ENCODE results near the gene PIEZO2.

The PIEZO2 gene

GRCh38 chr18:11054497-11054896 is 94.9 kb downstream of the PIEZO2 start:
- H3K27me3 ChIP-seq (ENCODE audit: control insufficient read depth, insufficient read depth, low read length): no peaks in the 10 kb centered on the region
- no peak overlapping the region for H3K9ac ChIP-seq (ENCODE audit: low read length)
- H3K27ac ChIP-seq (ENCODE audit: low read length): no peak overlapping the region
- no peaks in the 10 kb centered on the region for H3K9me3 ChIP-seq (ENCODE audit: control insufficient read depth, low read depth, low read length)
- H3K4me1 ChIP-seq (ENCODE audit: control insufficient read depth, low read depth, low read length): no peaks in the 10 kb centered on the region
- H3K36me3 ChIP-seq (ENCODE audit: control insufficient read depth, low read depth, low read length): no peaks in the 10 kb centered on the region
- no peak overlapping the region for H3K4me3 ChIP-seq (ENCODE audit: low read length)

GRCh38 chr18:11053293-11053692 is 96.1 kb downstream of the PIEZO2 start:
- Histone ChIP-seq H3K4me1 (ENCODE audit: control insufficient read depth, low read depth, low read length) (no peaks in the 10 kb centered on the region), H3K9me3 (ENCODE audit: control insufficient read depth, low read depth, low read length) (no peaks in the 10 kb centered on the region), H3K27ac (ENCODE audit: low read length) (no peak overlapping the region), H3K9ac (ENCODE audit: low read length) (no peak overlapping the region), H3K27me3 (ENCODE audit: control insufficient read depth, insufficient read depth, low read length) (no peaks in the 10 kb centered on the region), H3K4me3 (ENCODE audit: low read length) (no peak overlapping the region), H3K36me3 (ENCODE audit: control insufficient read depth, low read depth, low read length) (no peaks in the 10 kb centered on the region)

GRCh38 chr18:11052800-11053199 is 96.6 kb downstream of the PIEZO2 start:
- Histone ChIP-seq H3K9me3 (ENCODE audit: control insufficient read depth, low read depth, low read length) (no peaks in the 10 kb centered on the region), H3K36me3 (ENCODE audit: control insufficient read depth, low read depth, low read length) (no peaks in the 10 kb centered on the region), H3K4me3 (ENCODE audit: low read length) (no peak overlapping the region), H3K9ac (ENCODE audit: low read length) (no peak overlapping the region), H3K27me3 (ENCODE audit: control insufficient read depth, insufficient read depth, low read length) (no peaks in the 10 kb centered on the region), H3K4me1 (ENCODE audit: control insufficient read depth, low read depth, low read length) (no peaks in the 10 kb centered on the region), H3K27ac (ENCODE audit: low read length) (no peak overlapping the region)

- H3K9ac ChIP-seq (ENCODE audit: low read length): no peak overlapping the region
- H3K4me1 ChIP-seq (ENCODE audit: control insufficient read depth, low read depth, low read length): no peaks in the 10 kb centered on the region
- H3K27ac ChIP-seq (ENCODE audit: low read length): no peak overlapping the region
- H3K36me3 ChIP-seq (ENCODE audit: control insufficient read depth, low read depth, low read length): no peaks in the 10 kb centered on the region
- H3K4me3 ChIP-seq (ENCODE audit: low read length): no peak overlapping the region
- H3K9me3 ChIP-seq (ENCODE audit: control insufficient read depth, low read depth, low read length): no peaks in the 10 kb centered on the region
- H3K27me3 ChIP-seq (ENCODE audit: control insufficient read depth, insufficient read depth, low read length): no peaks in the 10 kb centered on the region
Observed at GRCh38 chr18:11051462-11051861, 97.9 kb downstream of the PIEZO2 start.

- no peak overlapping the region for H3K27ac ChIP-seq (ENCODE audit: low read length)
- H3K9me3 ChIP-seq (ENCODE audit: control insufficient read depth, low read depth, low read length): no peaks in the 10 kb centered on the region
- no peak overlapping the region for H3K4me3 ChIP-seq (ENCODE audit: low read length)
- H3K36me3 ChIP-seq (ENCODE audit: control insufficient read depth, low read depth, low read length): no peaks in the 10 kb centered on the region
- H3K9ac ChIP-seq (ENCODE audit: low read length): no peak overlapping the region
- H3K27me3 ChIP-seq (ENCODE audit: control insufficient read depth, insufficient read depth, low read length): no peaks in the 10 kb centered on the region
- no peaks in the 10 kb centered on the region for H3K4me1 ChIP-seq (ENCODE audit: control insufficient read depth, low read depth, low read length)
Observed at GRCh38 chr18:11050966-11051365, 98.4 kb downstream of the PIEZO2 start.

GRCh38 chr18:11047817-11048216 is 101.6 kb downstream of the PIEZO2 start:
- no peak overlapping the region for H3K27ac ChIP-seq (ENCODE audit: low read length)
- H3K4me3 ChIP-seq (ENCODE audit: low read length): no peak overlapping the region
- no peaks in the 10 kb centered on the region for H3K4me1 ChIP-seq (ENCODE audit: control insufficient read depth, low read depth, low read length)
- H3K27me3 ChIP-seq (ENCODE audit: control insufficient read depth, insufficient read depth, low read length): no peaks in the 10 kb centered on the region
- no peak overlapping the region for H3K9ac ChIP-seq (ENCODE audit: low read length)
- H3K9me3 ChIP-seq (ENCODE audit: control insufficient read depth, low read depth, low read length): no peaks in the 10 kb centered on the region
- no peaks in the 10 kb centered on the region for H3K36me3 ChIP-seq (ENCODE audit: control insufficient read depth, low read depth, low read length)

DNA sequence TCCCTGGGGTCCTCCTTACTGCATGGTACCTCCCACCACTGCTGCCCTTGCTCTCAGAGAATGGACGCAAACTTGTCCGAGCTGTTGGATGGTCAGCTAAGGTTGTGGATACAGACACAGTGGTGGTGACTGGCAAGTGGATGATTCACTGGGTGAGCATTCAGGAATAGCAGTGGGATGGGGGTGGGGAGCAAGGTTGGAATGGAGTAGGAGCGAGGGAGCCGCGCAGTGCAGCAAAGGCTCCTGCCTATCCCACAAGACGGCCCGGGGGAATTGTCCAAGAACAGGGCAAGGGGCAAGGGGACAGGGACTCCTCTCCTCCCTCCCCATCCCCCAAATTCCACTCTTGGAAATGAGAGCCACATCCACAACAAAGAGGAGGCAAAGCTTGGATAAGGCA is 102.2 kb downstream of the PIEZO2 start:
- Histone ChIP-seq H3K9ac (ENCODE audit: low read length) (no peak overlapping the region), H3K36me3 (ENCODE audit: control insufficient read depth, low read depth, low read length) (no peaks in the 10 kb centered on the region)

GRCh38 chr18:11046140-11046539 is 103.2 kb downstream of the PIEZO2 start:
- Histone ChIP-seq H3K9me3 (ENCODE audit: control insufficient read depth, low read depth, low read length) (no peaks in the 10 kb centered on the region), H3K27ac (ENCODE audit: low read length) (no peak overlapping the region), H3K9ac (ENCODE audit: low read length) (no peak overlapping the region), H3K27me3 (ENCODE audit: control insufficient read depth, insufficient read depth, low read length) (no peaks in the 10 kb centered on the region), H3K4me3 (ENCODE audit: low read length) (no peak overlapping the region), H3K36me3 (ENCODE audit: control insufficient read depth, low read depth, low read length) (no peaks in the 10 kb centered on the region), H3K4me1 (ENCODE audit: control insufficient read depth, low read depth, low read length) (peaks cover 2% of the 10 kb centered on the region)

More for the DNA sequence above, 102.2 kb downstream of the PIEZO2 start:
- no peak overlapping the region for H3K27ac ChIP-seq (ENCODE audit: low read length)
- H3K4me1 ChIP-seq (ENCODE audit: control insufficient read depth, low read depth, low read length): no peaks in the 10 kb centered on the region
- no peak overlapping the region for H3K4me3 ChIP-seq (ENCODE audit: low read length)
- no peaks in the 10 kb centered on the region for H3K27me3 ChIP-seq (ENCODE audit: control insufficient read depth, insufficient read depth, low read length)
- no peaks in the 10 kb centered on the region for H3K9me3 ChIP-seq (ENCODE audit: control insufficient read depth, low read depth, low read length)

DNA sequence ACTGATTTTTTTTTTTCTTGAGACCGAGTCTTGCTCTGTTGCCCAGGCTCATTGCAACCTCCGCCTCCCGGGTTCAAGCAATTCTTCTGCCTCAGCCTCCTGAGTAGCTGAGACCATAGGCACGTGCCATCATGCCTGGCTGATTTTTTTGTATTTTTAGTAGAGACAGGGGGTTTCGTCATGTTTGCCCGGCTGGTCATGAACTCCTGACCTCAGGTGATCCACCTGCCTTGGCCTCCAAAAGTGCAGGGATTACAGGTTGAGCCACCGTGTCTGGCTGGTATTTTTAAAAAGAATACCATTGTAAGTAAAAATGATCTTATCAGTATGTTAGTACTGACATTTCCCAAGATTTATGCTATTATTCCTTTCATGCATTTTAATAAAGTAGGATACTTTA is 105.7 kb downstream of the PIEZO2 start:
- Histone ChIP-seq H3K9me3 (ENCODE audit: control insufficient read depth, low read depth, low read length) (no peaks in the 10 kb centered on the region), H3K4me3 (ENCODE audit: low read length) (no peak overlapping the region), H3K9ac (ENCODE audit: low read length) (no peak overlapping the region), H3K27ac (ENCODE audit: low read length) (no peak overlapping the region), H3K27me3 (ENCODE audit: control insufficient read depth, insufficient read depth, low read length) (no peaks in the 10 kb centered on the region), H3K36me3 (ENCODE audit: control insufficient read depth, low read depth, low read length) (no peaks in the 10 kb centered on the region), H3K4me1 (ENCODE audit: control insufficient read depth, low read depth, low read length) (peaks cover 5% of the 10 kb centered on the region)

- H3K27ac ChIP-seq (ENCODE audit: low read length): no peak overlapping the region
- H3K9me3 ChIP-seq (ENCODE audit: control insufficient read depth, low read depth, low read length): no peaks in the 10 kb centered on the region
- no peak overlapping the region for H3K9ac ChIP-seq (ENCODE audit: low read length)
- peaks cover 5% of the 10 kb centered on the region for H3K4me1 ChIP-seq (ENCODE audit: control insufficient read depth, low read depth, low read length)
- H3K27me3 ChIP-seq (ENCODE audit: control insufficient read depth, insufficient read depth, low read length): no peaks in the 10 kb centered on the region
- no peaks in the 10 kb centered on the region for H3K36me3 ChIP-seq (ENCODE audit: control insufficient read depth, low read depth, low read length)
- H3K4me3 ChIP-seq (ENCODE audit: low read length): no peak overlapping the region
Observed at GRCh38 chr18:11042247-11042646, 107.1 kb downstream of the PIEZO2 start.

GRCh38 chr18:11040823-11041656 is 108.3 kb downstream of the PIEZO2 start:
- peaks cover 5% of the 10 kb centered on the region for H3K4me1 ChIP-seq (ENCODE audit: control insufficient read depth, low read depth, low read length)
- H3K27me3 ChIP-seq (ENCODE audit: control insufficient read depth, insufficient read depth, low read length): no peaks in the 10 kb centered on the region
- no peak overlapping the region for H3K27ac ChIP-seq (ENCODE audit: low read length)
- no peak overlapping the region for H3K9ac ChIP-seq (ENCODE audit: low read length)
- no peaks in the 10 kb centered on the region for H3K9me3 ChIP-seq (ENCODE audit: control insufficient read depth, low read depth, low read length)
- H3K4me3 ChIP-seq (ENCODE audit: low read length): no peak overlapping the region
- H3K36me3 ChIP-seq (ENCODE audit: control insufficient read depth, low read depth, low read length): no peaks in the 10 kb centered on the region

- Histone ChIP-seq H3K9ac (ENCODE audit: low read length) (no peak overlapping the region), H3K9me3 (ENCODE audit: control insufficient read depth, low read depth, low read length) (no peaks in the 10 kb centered on the region), H3K4me1 (ENCODE audit: control insufficient read depth, low read depth, low read length) (peaks cover 8% of the 10 kb centered on the region), H3K4me3 (ENCODE audit: low read length) (no peak overlapping the region), H3K27me3 (ENCODE audit: control insufficient read depth, insufficient read depth, low read length) (no peaks in the 10 kb centered on the region), H3K27ac (ENCODE audit: low read length) (no peak overlapping the region), H3K36me3 (ENCODE audit: control insufficient read depth, low read depth, low read length) (no peaks in the 10 kb centered on the region)
Observed at GRCh38 chr18:11040359-11040758, 109.0 kb downstream of the PIEZO2 start.
